ENCODE measurements around the gene EEIG1.

GRCh38 chr9:127981559-127982121 lies 851 bp upstream of the EEIG1 start:
- TF ChIP-seq CTCF (IDR thresholded peaks at IDR 0.05): no peak
- no peak for TF ChIP-seq EZH2 (IDR thresholded peaks at IDR 0.05; ENCODE audit: borderline replicate concordance, insufficient read depth, low read depth, low read length, poor library complexity, severe bottlenecking)

Data from B cell (primary cell).